Ovary (tissue), 3 donors: Measurements from ENCODE around the gene MYO6.

Source experiments
- CTCF ChIP-seq, 3 donors: fragments of 450-650 bp in 2 of 3; fragments of 200-600 bp in 1 of 3; IDR thresholded peaks; one replicate each; pipeline versions ENCODE4 v1.5.1 to v1.8.0; 2016 to 2022; ENCODE audit warnings: antibody characterized with exemption in 3 of 3, mild to moderate bottlenecking in 1 of 3
- EP300 ChIP-seq: sonication (generic); formaldehyde crosslinking; IDR thresholded peaks from one replicate; pipeline ENCODE4 v1.6.1; 2017; ENCODE audit warnings: antibody characterized with exemption
- POLR2A ChIP-seq: fragments of 450-650 bp; IDR thresholded peaks from one replicate; pipeline ENCODE4 v1.6.1; 2017; ENCODE audit warnings: antibody characterized with exemption, mild to moderate bottlenecking, moderate library complexity
- donor health status: DM: no; HTN: no; CAD: no.

GRCh38 chr6:75800133-75800532, 51.1 kb downstream of the MYO6 start:
- no peak for TF ChIP-seq CTCF (IDR thresholded peaks at IDR 0.05)
- no peak for TF ChIP-seq POLR2A
- no peak for TF ChIP-seq EP300
